OCI-LY3 (cell line): ENCODE measurements around the gene TSHR.

Experiments
- H2AFZ ChIP-seq: fragments of 200-600, 300-600 bp; shearing (Covaris generic); 2 replicates; pipeline ENCODE4 v1.6.0; 2014; ENCODE audit warnings: antibody characterized with exemption, low read depth, low read length
- H3K27ac ChIP-seq: fragments of 200-600, 300-600 bp; sonication (generic); 2 replicates; pipeline ENCODE4 v1.5.1; 2014; ENCODE audit warnings: mild to moderate bottlenecking, low read length, moderate library complexity, mixed read lengths
- H3K27me3 ChIP-seq: fragments of 200-600, 300-600 bp; sonication (generic); 2 replicates; pipeline ENCODE4 v1.6.1; 2014; ENCODE audit warnings: low read depth, low read length, mixed read lengths
- H3K36me3 ChIP-seq: fragments of 200-600, 300-600 bp; sonication (generic); replicated peaks from 2 replicates; pipeline ENCODE3; 2014; ENCODE audit warnings: low read depth, low read length, mixed read lengths
- H3K4me1 ChIP-seq: fragments of 300-600, 200-600 bp; sonication (generic); 2 replicates; pipeline ENCODE4 v1.6.1; 2014; ENCODE audit warnings: low read length, mixed read lengths
- H3K4me2 ChIP-seq: fragments of 200-600, 300-600 bp; sonication (generic); 2 replicates; pipeline ENCODE4 v1.6.1; 2014; ENCODE audit warnings: low read length, mixed read lengths
- H3K4me3 ChIP-seq: fragments of 300-600, 200-600 bp; sonication (generic); 2 replicates; pipeline ENCODE4 v1.5.1; 2014; ENCODE audit warnings: antibody characterized with exemption, mild to moderate bottlenecking, low read length, moderate library complexity
- H3K79me2 ChIP-seq: fragments of 300-600, 200-600 bp; shearing (Covaris generic); 2 replicates; pipeline ENCODE4 v1.6.1; 2014; ENCODE audit warnings: mild to moderate bottlenecking, low read length, mixed read lengths
- H3K9ac ChIP-seq: fragments of 300-600, 200-600 bp; shearing (Covaris generic); 2 replicates; pipeline ENCODE4 v1.6.0; 2014; ENCODE audit warnings: mild to moderate bottlenecking, low read length, moderate library complexity
- H3K9me3 ChIP-seq: fragments of 200-600, 300-600 bp; shearing (Covaris generic); 2 replicates; pipeline ENCODE4 v1.6.1; 2014; ENCODE audit warnings: low read length, mixed read lengths; ENCODE audit not compliant: insufficient read depth
- H4K20me1 ChIP-seq: fragments of 200-600, 300-600 bp; sonication (generic); 2 replicates; pipeline ENCODE4 v1.6.1; 2016; ENCODE audit warnings: low read length, mixed read lengths; ENCODE audit not compliant: insufficient read depth
- EZH2phosphoT487 ChIP-seq: fragments of 200-600 bp; shearing (Covaris generic); IDR thresholded peaks from 2 replicates; pipeline ENCODE4 v1.6.1; 2018; ENCODE audit warnings: antibody characterized with exemption, mixed run types, low read depth
- TF ChIP-seq, protein P1 (sequence below): fragments of 200-600, 300-600 bp; sonication (generic); IDR thresholded peaks from 2 replicates; pipeline ENCODE4 v1.5.1; 2014; ENCODE audit warnings: antibody characterized with exemption, low read length, low read depth

The TSHR gene

DNA sequence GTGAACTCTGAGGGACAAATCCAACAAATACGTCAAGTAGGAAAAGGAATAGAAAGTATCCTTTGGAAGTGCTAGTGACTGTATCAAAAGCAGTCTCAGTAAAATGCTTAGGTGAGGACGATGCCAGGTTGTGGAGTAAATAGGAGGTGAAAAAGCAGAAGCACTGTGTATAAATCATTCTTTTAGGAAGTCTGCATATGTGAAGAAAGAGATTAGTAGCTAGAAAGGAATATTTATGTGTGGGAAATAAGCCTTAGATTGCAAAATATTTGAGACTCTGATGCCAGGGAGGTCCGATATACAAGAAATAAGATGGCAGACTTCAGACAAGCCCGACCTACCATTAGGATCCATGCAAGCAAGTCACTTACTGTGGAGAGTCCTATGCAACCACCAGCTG is 21.7 kb upstream of the TSHR start:
- H3K4me1 ChIP-seq: peaks cover 28% of the 10 kb centered on the region
- TF ChIP-seq, protein P1, sequence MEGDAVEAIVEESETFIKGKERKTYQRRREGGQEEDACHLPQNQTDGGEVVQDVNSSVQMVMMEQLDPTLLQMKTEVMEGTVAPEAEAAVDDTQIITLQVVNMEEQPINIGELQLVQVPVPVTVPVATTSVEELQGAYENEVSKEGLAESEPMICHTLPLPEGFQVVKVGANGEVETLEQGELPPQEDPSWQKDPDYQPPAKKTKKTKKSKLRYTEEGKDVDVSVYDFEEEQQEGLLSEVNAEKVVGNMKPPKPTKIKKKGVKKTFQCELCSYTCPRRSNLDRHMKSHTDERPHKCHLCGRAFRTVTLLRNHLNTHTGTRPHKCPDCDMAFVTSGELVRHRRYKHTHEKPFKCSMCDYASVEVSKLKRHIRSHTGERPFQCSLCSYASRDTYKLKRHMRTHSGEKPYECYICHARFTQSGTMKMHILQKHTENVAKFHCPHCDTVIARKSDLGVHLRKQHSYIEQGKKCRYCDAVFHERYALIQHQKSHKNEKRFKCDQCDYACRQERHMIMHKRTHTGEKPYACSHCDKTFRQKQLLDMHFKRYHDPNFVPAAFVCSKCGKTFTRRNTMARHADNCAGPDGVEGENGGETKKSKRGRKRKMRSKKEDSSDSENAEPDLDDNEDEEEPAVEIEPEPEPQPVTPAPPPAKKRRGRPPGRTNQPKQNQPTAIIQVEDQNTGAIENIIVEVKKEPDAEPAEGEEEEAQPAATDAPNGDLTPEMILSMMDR: no peak
- no peak for TF ChIP-seq EZH2phosphoT487
- peaks cover 15% of the 10 kb centered on the region for H3K9me3 ChIP-seq
- H3K4me3 ChIP-seq: no peak overlapping the region
- H3K79me2 ChIP-seq: peaks cover 53% of the 10 kb centered on the region
- H3K4me2 ChIP-seq: no peak overlapping the region
- H3K36me3 ChIP-seq: peaks cover 41% of the 10 kb centered on the region
- H3K27me3 ChIP-seq: no peaks in the 10 kb centered on the region
- H4K20me1 ChIP-seq: peaks cover 18% of the 10 kb centered on the region; the same call in 1 of the 2 replicates
- H2AFZ ChIP-seq: no peak overlapping the region
- no peak overlapping the region for H3K9ac ChIP-seq
- no peak overlapping the region for H3K27ac ChIP-seq

DNA sequence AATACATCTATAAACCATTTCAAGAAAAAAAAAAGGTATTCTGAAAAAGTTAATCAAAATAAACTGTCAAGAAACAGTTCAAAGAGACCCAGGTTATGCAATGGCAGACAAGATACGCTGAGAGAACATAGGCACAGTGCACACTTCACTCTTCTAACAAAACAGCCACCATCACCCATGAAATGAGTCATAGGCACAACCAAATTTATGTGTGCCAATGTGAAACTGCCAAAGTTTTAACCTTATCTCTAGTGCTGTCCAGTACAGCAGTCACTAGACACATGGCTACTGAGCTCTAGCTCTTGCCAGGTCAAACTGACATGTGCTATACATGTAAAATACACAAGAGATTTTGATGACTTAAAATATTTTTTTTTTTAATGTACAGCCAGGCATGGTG is 15.3 kb upstream of the TSHR start:
- no peaks in the 10 kb centered on the region for H3K27me3 ChIP-seq
- peak overlapping the region; percentile 77 for H3K4me2 ChIP-seq
- H4K20me1 ChIP-seq: no peaks in the 10 kb centered on the region
- H3K9ac ChIP-seq: no peak overlapping the region
- no peak overlapping the region for H2AFZ ChIP-seq
- H3K36me3 ChIP-seq: peaks cover 8% of the 10 kb centered on the region
- H3K9me3 ChIP-seq: no peaks in the 10 kb centered on the region
- H3K79me2 ChIP-seq: peaks cover 29% of the 10 kb centered on the region
- H3K4me1 ChIP-seq: peaks cover 21% of the 10 kb centered on the region
- no peak for TF ChIP-seq EZH2phosphoT487
- TF ChIP-seq, protein P1: no peak
- no peak overlapping the region for H3K27ac ChIP-seq
- H3K4me3 ChIP-seq: peak overlapping the region; percentile 15; the same call in 1 of the 2 replicates

DNA sequence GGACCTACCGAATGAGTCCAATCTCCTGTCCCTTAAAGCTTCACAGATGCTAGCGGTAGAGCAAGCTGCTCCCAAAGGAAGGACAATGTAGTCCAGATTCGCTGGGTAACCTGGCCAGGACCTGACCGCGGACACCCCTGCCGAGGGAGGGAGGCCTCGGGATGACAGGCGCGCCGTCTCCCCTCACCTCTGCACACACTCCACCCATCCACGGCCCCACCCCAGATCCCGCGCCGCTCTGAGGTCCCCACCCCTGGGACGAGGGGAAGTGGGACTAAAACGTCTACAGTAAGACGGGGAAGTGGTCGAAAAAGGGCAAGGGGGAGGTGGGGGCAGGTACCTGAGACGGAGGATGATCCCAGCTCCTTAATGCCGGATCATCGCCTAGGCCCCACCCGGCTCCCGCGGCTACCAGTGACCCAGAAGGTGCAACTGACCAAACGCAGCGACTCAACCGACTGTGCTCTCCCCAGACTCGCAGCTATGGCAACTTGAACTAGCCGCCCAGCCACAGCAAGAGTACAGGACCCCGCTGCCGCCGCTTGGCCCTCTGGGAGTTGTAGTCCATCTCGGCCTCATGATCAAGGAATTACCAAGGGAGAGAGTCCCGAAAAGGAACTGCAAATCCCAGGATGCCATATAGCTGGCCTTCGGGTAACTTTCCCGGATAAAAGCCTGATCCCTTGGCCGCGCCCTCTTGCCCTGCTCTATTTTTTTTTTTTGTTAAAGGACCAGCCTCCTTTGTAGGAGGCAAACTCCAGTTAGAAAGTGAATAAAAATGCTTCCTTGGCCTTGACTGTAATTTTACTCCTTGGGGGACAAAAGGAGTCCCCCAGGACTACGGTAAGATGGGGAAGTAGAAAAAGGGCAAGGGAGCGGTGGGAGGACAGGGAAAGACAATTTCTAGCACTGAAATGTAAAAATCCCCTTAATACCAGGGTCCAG is 13.9 kb upstream of the TSHR start, which contains the start of gene CEP128:
Gene CEP128 (minus strand): TSS at position 498 of the 945 bp plus-strand sequence.
- Histone ChIP-seq H3K4me2 (peak within 1 kb of the TSS; percentile 77), H4K20me1 (no peaks in the 10 kb centered on the region), H3K27ac (peak within 1 kb of the TSS; percentile 69), H3K36me3 (peaks cover 3% of the 10 kb centered on the region), H3K27me3 (no peaks in the 10 kb centered on the region), H3K9me3 (no peaks in the 10 kb centered on the region), H3K9ac (peak within 1 kb of the TSS; percentile 85), H3K4me1 (peaks cover 25% of the 10 kb centered on the region), H3K79me2 (peaks cover 21% of the 10 kb centered on the region), H2AFZ (peak within 1 kb of the TSS; percentile 92), H3K4me3 (peak within 1 kb of the TSS; percentile 93)
- TF ChIP-seq, protein P1: no peak
- no peak for TF ChIP-seq EZH2phosphoT487

DNA sequence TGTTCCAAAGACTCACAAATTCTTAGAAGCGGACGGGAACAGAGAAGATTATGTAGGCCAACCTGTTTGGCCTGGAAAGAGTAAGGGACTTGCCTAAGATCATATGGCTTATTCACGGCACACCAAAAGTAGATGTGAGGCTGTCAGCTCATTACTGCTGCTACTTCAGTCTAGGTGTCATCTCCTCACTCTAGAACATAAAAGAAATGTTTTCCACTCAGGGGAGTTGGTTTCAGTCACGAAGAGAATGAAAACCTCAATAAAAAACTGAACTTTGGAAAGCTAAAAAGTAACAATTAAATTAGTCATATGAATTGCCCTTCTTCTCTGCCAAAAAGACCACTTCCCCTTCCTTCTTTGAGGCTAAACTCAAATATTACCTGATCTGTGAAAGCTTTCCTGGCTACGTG is 13.2 kb upstream of the TSHR start:
- Histone ChIP-seq H3K4me1 (peaks cover 32% of the 10 kb centered on the region), H3K9ac (peak overlapping the region; percentile 85), H2AFZ (peak overlapping the region; percentile 92), H3K4me2 (peak overlapping the region; percentile 77), H3K79me2 (peaks cover 21% of the 10 kb centered on the region), H3K36me3 (peaks cover 3% of the 10 kb centered on the region), H3K27ac (peak overlapping the region; percentile 69), H4K20me1 (no peaks in the 10 kb centered on the region), H3K9me3 (no peaks in the 10 kb centered on the region), H3K4me3 (peak overlapping the region; percentile 93), H3K27me3 (no peaks in the 10 kb centered on the region)
- TF ChIP-seq EZH2phosphoT487: no peak
- TF ChIP-seq, protein P1: no peak
